ENCODE data around the gene CHMP4B.

GRCh38 chr20:33861458-33861857 lies 50.3 kb downstream of the CHMP4B start:
- TF ChIP-seq REST (IDR thresholded peaks at IDR 0.05; ENCODE audit: insufficient read depth in 1 of 2, low read depth in 2 of 2, low read length in 2 of 2) = no peak
- TF ChIP-seq POLR2AphosphoS5 (IDR thresholded peaks at IDR 0.05; ENCODE audit: low read depth, low read length) = no peak
- no peak for TF ChIP-seq TAF1 (IDR thresholded peaks at IDR 0.05; ENCODE audit: borderline replicate concordance, insufficient read depth, low read length)
